22Rv1 (cell line): ENCODE results near the gene MORN3.

Source experiments
- CTCF ChIP-seq: fragments of 450-650 bp; IDR thresholded peaks from 2 replicates; pipeline ENCODE4 v1.5.1; 2017; ENCODE audit warnings: mild to moderate bottlenecking
- ZFX ChIP-seq: fragments of 450-650 bp; IDR thresholded peaks from 2 replicates; pipeline ENCODE4 v1.6.1; 2017; ENCODE audit warnings: antibody characterized with exemption, borderline replicate concordance

- no peak for TF ChIP-seq CTCF
- no peak for TF ChIP-seq ZFX
Observed at GRCh38 chr12:121669521-121669900, at the start of gene MORN3.
